DND-41 (cell line): Measurements from ENCODE around the gene HTRA3.

Experiments used
- CTCF ChIP-seq: IDR thresholded peaks from 2 replicates; pipeline ENCODE4 v1.5.1; 2012; ENCODE audit warnings: borderline replicate concordance, low read length, moderate library complexity, mild to moderate bottlenecking; ENCODE audit not compliant: poor library complexity, severe bottlenecking; ENCODE audit errors: extremely low read depth
- EZH2 ChIP-seq: IDR thresholded peaks from 3 replicates; pipeline ENCODE4 v1.6.1; 2012; ENCODE audit warnings: borderline replicate concordance, low read depth, mild to moderate bottlenecking, moderate library complexity, low read length, inconsistent platforms; ENCODE audit not compliant: severe bottlenecking

GRCh38 chr4:8304827-8305695 is 35.5 kb downstream of the HTRA3 start:
- TF ChIP-seq CTCF (no peak), EZH2 (no peak)
